Esophagus squamous epithelium (tissue), 4 donors: Measurements from ENCODE around the gene AP3B1.

ENCODE experiments used
- POLR2A ChIP-seq, 4 donors: fragments of 450-650 bp; IDR thresholded peaks; one replicate each; pipeline ENCODE4 v1.6.1; 2017; ENCODE audit warnings: antibody characterized with exemption in 4 of 4, mild to moderate bottlenecking in 4 of 4, moderate library complexity in 3 of 4
- TF ChIP-seq, protein P1 (sequence below), 6 experiments: fragments of 450-650 bp in 4 of 6; fragments of 200-600 bp in 2 of 6; sonication (generic) in 2 of 6; IDR thresholded peaks; one replicate each; pipeline ENCODE4 v1.5.1; 2016 to 2019; ENCODE audit warnings: antibody characterized with exemption in 6 of 6, mild to moderate bottlenecking in 4 of 6, moderate library complexity in 4 of 6

DNA sequence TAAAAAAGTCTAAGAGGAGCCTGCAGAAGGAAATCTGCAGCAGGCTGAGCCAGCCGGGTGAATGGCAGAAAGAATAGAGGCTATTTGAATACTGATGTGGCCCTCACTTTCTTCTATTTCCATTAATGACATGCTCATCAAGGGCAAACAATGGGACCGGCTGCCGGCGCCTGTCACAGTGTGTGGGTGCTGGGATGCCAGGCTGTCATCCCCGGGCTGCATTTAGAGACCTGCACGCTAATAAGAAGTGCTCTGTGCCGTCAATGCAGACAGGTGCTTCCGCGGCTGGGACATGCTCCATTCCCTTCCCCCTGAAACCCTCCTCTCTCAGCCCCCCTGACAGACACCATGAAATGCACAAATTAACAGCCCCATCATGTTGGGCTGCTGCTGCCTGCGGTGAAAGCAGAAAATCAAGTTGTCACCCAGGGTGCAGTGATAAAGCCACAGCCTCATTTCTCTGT, 300.6 kb downstream of the AP3B1 start:
- TF ChIP-seq, protein P1, sequence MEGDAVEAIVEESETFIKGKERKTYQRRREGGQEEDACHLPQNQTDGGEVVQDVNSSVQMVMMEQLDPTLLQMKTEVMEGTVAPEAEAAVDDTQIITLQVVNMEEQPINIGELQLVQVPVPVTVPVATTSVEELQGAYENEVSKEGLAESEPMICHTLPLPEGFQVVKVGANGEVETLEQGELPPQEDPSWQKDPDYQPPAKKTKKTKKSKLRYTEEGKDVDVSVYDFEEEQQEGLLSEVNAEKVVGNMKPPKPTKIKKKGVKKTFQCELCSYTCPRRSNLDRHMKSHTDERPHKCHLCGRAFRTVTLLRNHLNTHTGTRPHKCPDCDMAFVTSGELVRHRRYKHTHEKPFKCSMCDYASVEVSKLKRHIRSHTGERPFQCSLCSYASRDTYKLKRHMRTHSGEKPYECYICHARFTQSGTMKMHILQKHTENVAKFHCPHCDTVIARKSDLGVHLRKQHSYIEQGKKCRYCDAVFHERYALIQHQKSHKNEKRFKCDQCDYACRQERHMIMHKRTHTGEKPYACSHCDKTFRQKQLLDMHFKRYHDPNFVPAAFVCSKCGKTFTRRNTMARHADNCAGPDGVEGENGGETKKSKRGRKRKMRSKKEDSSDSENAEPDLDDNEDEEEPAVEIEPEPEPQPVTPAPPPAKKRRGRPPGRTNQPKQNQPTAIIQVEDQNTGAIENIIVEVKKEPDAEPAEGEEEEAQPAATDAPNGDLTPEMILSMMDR (IDR thresholded peaks at IDR 0.05) = no peak
- TF ChIP-seq POLR2A (IDR thresholded peaks at IDR 0.05) = no peak
